Neural cell (in vitro differentiated cells): ENCODE results near the gene YIPF1. TPM values are rescaled to one million over a fixed set of nuclear protein-coding genes. Genes with fewer than 3 reads are reported as not detected.

Experiments
- H2AFZ ChIP-seq: fragments of 200-600, 300-800 bp; sonication (generic), shearing (Covaris generic); 2 replicates; pipeline ENCODE4 v1.6.0; 2014; ENCODE audit warnings: low read depth, mild to moderate bottlenecking, antibody characterized with exemption, low read length, moderate library complexity
- H3F3A ChIP-seq: fragments of 200-600 bp; shearing (Covaris generic); 2 replicates; pipeline ENCODE4 v1.6.1; 2016; ENCODE audit warnings: mild to moderate bottlenecking, moderate library complexity, mixed read lengths, antibody characterized with exemption, low read length; ENCODE audit not compliant: insufficient read depth, poor library complexity, severe bottlenecking
- H3K27ac ChIP-seq: fragments of 200-600, 300-800 bp; sonication (generic), shearing (Covaris generic); 2 replicates; pipeline ENCODE4 v1.5.1; 2014; ENCODE audit warnings: mild to moderate bottlenecking, low read length, moderate library complexity
- H3K27me3 ChIP-seq: fragments of 300-800, 200-600 bp; sonication (generic), shearing (Covaris generic); 2 replicates; pipeline ENCODE4 v1.6.0; 2014; ENCODE audit warnings: mild to moderate bottlenecking, low read depth, low read length, moderate library complexity; ENCODE audit not compliant: insufficient read depth
- H3K36me3 ChIP-seq: fragments of 300-800, 200-600 bp; sonication (generic), shearing (Covaris generic); 2 replicates; pipeline ENCODE4 v1.5.1; 2014; ENCODE audit warnings: mild to moderate bottlenecking, antibody characterized with exemption, low read length, moderate library complexity; ENCODE audit not compliant: insufficient read depth
- H3K4me2 ChIP-seq: fragments of 300-800, 200-600 bp; sonication (generic), shearing (Covaris generic); 2 replicates; pipeline ENCODE4 v1.6.0; 2014; ENCODE audit warnings: mild to moderate bottlenecking, low read length
- H3K4me3 ChIP-seq: fragments of 300-800, 200-600 bp; sonication (generic), shearing (Covaris generic); 2 replicates; pipeline ENCODE4 v1.5.1; 2014; ENCODE audit warnings: mild to moderate bottlenecking, low read length, moderate library complexity
- H3K79me2 ChIP-seq: fragments of 200-600 bp; shearing (Covaris generic); replicated peaks from 2 replicates; pipeline ENCODE4 v1.6.0; 2014; ENCODE audit warnings: mild to moderate bottlenecking, low read length, moderate library complexity; ENCODE audit not compliant: insufficient read depth
- H3K9ac ChIP-seq: fragments of 300-800, 200-600 bp; sonication (generic), shearing (Covaris generic); 2 replicates; pipeline ENCODE4 v1.6.1; 2016; ENCODE audit warnings: mild to moderate bottlenecking, low read length, mixed read lengths
- H3K9me2 ChIP-seq: fragments of 200-600 bp; shearing (Covaris generic); 2 replicates; pipeline ENCODE4 v1.6.1; 2016; ENCODE audit warnings: mild to moderate bottlenecking, low read length, mixed read lengths; ENCODE audit not compliant: insufficient read depth
- H3K9me3 ChIP-seq: fragments of 200-600, 300-800 bp; sonication (generic), shearing (Covaris generic); 2 replicates; pipeline ENCODE4 v1.6.1; 2016; ENCODE audit warnings: mild to moderate bottlenecking, mixed run types, low read length, moderate library complexity, mixed read lengths
- H4K20me1 ChIP-seq: fragments of 200-600 bp; shearing (Covaris generic); 2 replicates; pipeline ENCODE4 v1.6.1; 2016; ENCODE audit warnings: mild to moderate bottlenecking, mixed run types; ENCODE audit not compliant: insufficient read depth
- CTCF ChIP-seq: fragments of 450-650 bp; IDR thresholded peaks from 2 replicates; pipeline ENCODE4 v1.5.1; 2014; ENCODE audit warnings: antibody characterized with exemption, mild to moderate bottlenecking, moderate library complexity; ENCODE audit not compliant: poor library complexity, severe bottlenecking
- EP300 ChIP-seq: fragments of 450-650 bp; conservative IDR thresholded peaks from 2 replicates; pipeline ENCODE4 v1.6.1; 2014; ENCODE audit warnings: antibody characterized with exemption, mild to moderate bottlenecking, moderate library complexity; ENCODE audit not compliant: poor library complexity, severe bottlenecking
- EZH2 ChIP-seq: fragments of 200-600, 300-800 bp; shearing (Covaris generic), sonication (generic); IDR thresholded peaks from 2 replicates; pipeline ENCODE4 v1.6.1; 2014; ENCODE audit warnings: antibody characterized with exemption, low read length, borderline replicate concordance, mild to moderate bottlenecking; ENCODE audit not compliant: insufficient read depth, poor library complexity, severe bottlenecking
- MXI1 ChIP-seq: fragments of 450-650 bp; conservative IDR thresholded peaks from 2 replicates; pipeline ENCODE4 v1.6.1; 2014; ENCODE audit warnings: antibody characterized with exemption, mild to moderate bottlenecking; ENCODE audit not compliant: poor library complexity, severe bottlenecking
- POLR2AphosphoS5 ChIP-seq: IDR thresholded peaks from 2 replicates; pipeline ENCODE4 v1.6.1; 2012
- RAD21 ChIP-seq: fragments of 450-650 bp; conservative IDR thresholded peaks from 2 replicates; pipeline ENCODE4 v1.6.1; 2014; ENCODE audit warnings: antibody characterized with exemption, mild to moderate bottlenecking, moderate library complexity
- SMC3 ChIP-seq: fragments of 450-650 bp; conservative IDR thresholded peaks from 2 replicates; pipeline ENCODE4 v1.6.1; 2014; ENCODE audit warnings: antibody characterized with exemption, mild to moderate bottlenecking, moderate library complexity; ENCODE audit not compliant: poor library complexity
- TAF1 ChIP-seq: IDR thresholded peaks from 2 replicates; pipeline ENCODE4 v1.6.1; 2012; ENCODE audit warnings: low read depth
- polyA plus RNA-seq: library from polyadenylated mRNA; depleted of rRNA; stranded (reverse); fragments of >200 nt; gene quantifications from 2 replicates; pipeline ENCODE4 v1.2.3, GENCODE V29; 2014
- TF ChIP-seq, protein P1 (sequence below): IDR thresholded peaks from 2 replicates; pipeline ENCODE4 v1.6.1; 2012; ENCODE audit warnings: borderline replicate concordance

The YIPF1 gene
- polyA plus RNA-seq, 1 donor from 2014 or later: 45.0 TPM

- no peaks in the 10 kb centered on the region for H4K20me1 ChIP-seq
- no peaks in the 10 kb centered on the region for H3F3A ChIP-seq
- H3K9me3 ChIP-seq: no peaks in the 10 kb centered on the region
- no peaks in the 10 kb centered on the region for H3K79me2 ChIP-seq
- H3K9ac ChIP-seq: no peak overlapping the region
- TF ChIP-seq, protein P1, sequence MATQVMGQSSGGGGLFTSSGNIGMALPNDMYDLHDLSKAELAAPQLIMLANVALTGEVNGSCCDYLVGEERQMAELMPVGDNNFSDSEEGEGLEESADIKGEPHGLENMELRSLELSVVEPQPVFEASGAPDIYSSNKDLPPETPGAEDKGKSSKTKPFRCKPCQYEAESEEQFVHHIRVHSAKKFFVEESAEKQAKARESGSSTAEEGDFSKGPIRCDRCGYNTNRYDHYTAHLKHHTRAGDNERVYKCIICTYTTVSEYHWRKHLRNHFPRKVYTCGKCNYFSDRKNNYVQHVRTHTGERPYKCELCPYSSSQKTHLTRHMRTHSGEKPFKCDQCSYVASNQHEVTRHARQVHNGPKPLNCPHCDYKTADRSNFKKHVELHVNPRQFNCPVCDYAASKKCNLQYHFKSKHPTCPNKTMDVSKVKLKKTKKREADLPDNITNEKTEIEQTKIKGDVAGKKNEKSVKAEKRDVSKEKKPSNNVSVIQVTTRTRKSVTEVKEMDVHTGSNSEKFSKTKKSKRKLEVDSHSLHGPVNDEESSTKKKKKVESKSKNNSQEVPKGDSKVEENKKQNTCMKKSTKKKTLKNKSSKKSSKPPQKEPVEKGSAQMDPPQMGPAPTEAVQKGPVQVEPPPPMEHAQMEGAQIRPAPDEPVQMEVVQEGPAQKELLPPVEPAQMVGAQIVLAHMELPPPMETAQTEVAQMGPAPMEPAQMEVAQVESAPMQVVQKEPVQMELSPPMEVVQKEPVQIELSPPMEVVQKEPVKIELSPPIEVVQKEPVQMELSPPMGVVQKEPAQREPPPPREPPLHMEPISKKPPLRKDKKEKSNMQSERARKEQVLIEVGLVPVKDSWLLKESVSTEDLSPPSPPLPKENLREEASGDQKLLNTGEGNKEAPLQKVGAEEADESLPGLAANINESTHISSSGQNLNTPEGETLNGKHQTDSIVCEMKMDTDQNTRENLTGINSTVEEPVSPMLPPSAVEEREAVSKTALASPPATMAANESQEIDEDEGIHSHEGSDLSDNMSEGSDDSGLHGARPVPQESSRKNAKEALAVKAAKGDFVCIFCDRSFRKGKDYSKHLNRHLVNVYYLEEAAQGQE: no peak
- no peak for TF ChIP-seq TAF1
- TF ChIP-seq SMC3: no peak
- TF ChIP-seq POLR2AphosphoS5: no peak
- no peak for TF ChIP-seq EZH2
- TF ChIP-seq MXI1: no peak
- TF ChIP-seq CTCF: no peak
- no peak for TF ChIP-seq RAD21
- TF ChIP-seq EP300: no peak
- no peak overlapping the region for H2AFZ ChIP-seq
- H3K4me2 ChIP-seq: no peak overlapping the region
- H3K27me3 ChIP-seq: no peaks in the 10 kb centered on the region
- H3K4me3 ChIP-seq: no peak overlapping the region
- peaks cover 6% of the 10 kb centered on the region for H3K36me3 ChIP-seq
- no peak overlapping the region for H3K27ac ChIP-seq
- H3K9me2 ChIP-seq: no peaks in the 10 kb centered on the region
Observed at GRCh38 chr1:53851571-53852285, 37.9 kb downstream of the YIPF1 start.

GRCh38 chr1:53850082-53850673 lies 39.4 kb downstream of the YIPF1 start:
- no peak for TF ChIP-seq TAF1
- no peaks in the 10 kb centered on the region for H3K27me3 ChIP-seq

More at GRCh38 chr1:53850082-53850673, 39.4 kb downstream of the YIPF1 start:
- H2AFZ ChIP-seq: no peak overlapping the region
- H3K79me2 ChIP-seq: no peaks in the 10 kb centered on the region
- no peaks in the 10 kb centered on the region for H3K9me2 ChIP-seq
- no peaks in the 10 kb centered on the region for H3F3A ChIP-seq
- no peak overlapping the region for H3K27ac ChIP-seq
- H3K9me3 ChIP-seq: no peaks in the 10 kb centered on the region
- no peak overlapping the region for H3K9ac ChIP-seq
- H3K36me3 ChIP-seq: peaks cover 6% of the 10 kb centered on the region
- no peak overlapping the region for H3K4me2 ChIP-seq
- H3K4me3 ChIP-seq: no peak overlapping the region
- no peaks in the 10 kb centered on the region for H4K20me1 ChIP-seq
